Measurements from ENCODE around the gene ARL13A.
"Not testable (repeated sequence)": the region's sequence is repeated elsewhere in the genome, so short reads cannot be mapped to it uniquely, and the experiment has no call there.

DNA sequence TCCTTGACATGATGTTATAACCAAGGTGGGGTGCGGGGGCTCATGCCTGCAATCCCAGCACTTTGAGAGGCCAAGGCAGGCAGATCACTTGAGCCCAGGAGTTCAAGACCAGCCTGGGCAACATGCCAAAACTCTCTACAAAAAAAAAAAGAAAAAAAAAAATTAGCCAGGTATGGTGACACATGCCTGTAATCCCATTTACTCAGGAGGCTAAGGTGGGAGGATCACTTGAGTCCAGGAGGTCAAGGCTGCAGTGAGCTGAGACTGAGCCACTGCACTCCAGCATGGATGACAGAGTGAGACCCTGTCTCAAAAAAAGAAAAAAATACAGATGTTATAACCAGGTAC lies 12.0 kb downstream of the ARL13A start:
- not testable (repeated sequence) for TF ChIP-seq ZNF530 (CRISPR knock-in tag; IDR thresholded peaks at IDR 0.05; ENCODE audit: low read depth); ZNF253 (CRISPR knock-in tag; IDR thresholded peaks at IDR 0.05; ENCODE audit: borderline replicate concordance); GLI4 (CRISPR knock-in tag; IDR thresholded peaks at IDR 0.05; ENCODE audit: borderline replicate concordance); THAP7 (CRISPR knock-in tag; IDR thresholded peaks at IDR 0.05); EHMT2 (IDR thresholded peaks at IDR 0.05; ENCODE audit: borderline replicate concordance, low read depth, low read length); NFE2L2 (IDR thresholded peaks at IDR 0.05; ENCODE audit: low read length); POLR2A (IDR thresholded peaks at IDR 0.05; ENCODE audit: insufficient read depth in 1 of 2, low read depth in 2 of 2, low read length in 2 of 2); ZSCAN20 (CRISPR knock-in tag; IDR thresholded peaks at IDR 0.05; ENCODE audit: borderline replicate concordance); ZNF615 (CRISPR knock-in tag; IDR thresholded peaks at IDR 0.05; ENCODE audit: borderline replicate concordance)
- TF ChIP-seq, protein P1, sequence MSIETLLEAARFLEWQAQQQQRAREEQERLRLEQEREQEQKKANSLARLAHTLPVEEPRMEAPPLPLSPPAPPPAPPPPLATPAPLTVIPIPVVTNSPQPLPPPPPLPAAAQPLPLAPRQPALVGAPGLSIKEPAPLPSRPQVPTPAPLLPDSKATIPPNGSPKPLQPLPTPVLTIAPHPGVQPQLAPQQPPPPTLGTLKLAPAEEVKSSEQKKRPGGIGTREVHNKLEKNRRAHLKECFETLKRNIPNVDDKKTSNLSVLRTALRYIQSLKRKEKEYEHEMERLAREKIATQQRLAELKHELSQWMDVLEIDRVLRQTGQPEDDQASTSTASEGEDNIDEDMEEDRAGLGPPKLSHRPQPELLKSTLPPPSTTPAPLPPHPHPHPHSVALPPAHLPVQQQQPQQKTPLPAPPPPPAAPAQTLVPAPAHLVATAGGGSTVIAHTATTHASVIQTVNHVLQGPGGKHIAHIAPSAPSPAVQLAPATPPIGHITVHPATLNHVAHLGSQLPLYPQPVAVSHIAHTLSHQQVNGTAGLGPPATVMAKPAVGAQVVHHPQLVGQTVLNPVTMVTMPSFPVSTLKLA (IDR thresholded peaks at IDR 0.05): not testable (repeated sequence)
